Stimulated activated CD4-positive, alpha-beta T cell treated with anti-CD3 and anti-CD28 coated beads, Interleukin-1b, Interleukin-23, amount 100 ng/mL, for 4 hours (primary cell): ENCODE data around the gene AFF2.

Experiments
- DNase-seq, 2 donors: peaks; one replicate each; pipeline ENCODE4 v3.0.0-alpha.2; 2020; ENCODE audit warnings: low read depth in 2 of 2

AFF2 gene

DNA sequence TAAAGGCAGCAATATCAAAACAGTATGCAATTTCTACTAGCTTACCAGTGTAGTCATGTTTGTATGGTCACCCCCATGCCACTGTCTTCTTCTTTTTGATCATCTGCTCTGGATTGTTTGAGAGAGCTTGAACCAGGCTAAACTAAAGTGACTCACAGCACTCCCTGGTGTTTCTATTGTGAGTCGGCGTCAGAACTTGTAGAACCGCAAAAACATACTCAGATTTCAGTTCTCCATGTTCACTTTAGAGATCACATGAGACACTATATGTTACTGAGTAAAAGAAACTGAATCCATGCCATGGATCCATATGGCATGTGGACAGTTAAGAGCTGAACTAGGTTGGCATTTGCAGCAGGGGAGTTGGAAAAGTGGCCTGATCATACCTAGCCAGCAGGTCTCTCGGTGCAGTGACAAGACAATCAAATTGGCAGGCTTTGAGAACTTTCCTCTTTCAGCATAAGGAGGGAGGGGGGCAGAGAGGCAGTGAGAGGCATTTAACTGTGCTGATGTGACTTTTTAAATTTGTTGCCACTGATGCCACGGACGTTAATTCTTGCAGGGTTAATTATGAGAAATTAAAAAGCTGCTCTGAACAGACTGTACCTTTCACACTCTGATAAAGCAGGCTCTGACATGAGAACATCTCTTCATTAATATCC is 88.4 kb downstream of the AFF2 start:
- DNase-seq: no peak

DNA sequence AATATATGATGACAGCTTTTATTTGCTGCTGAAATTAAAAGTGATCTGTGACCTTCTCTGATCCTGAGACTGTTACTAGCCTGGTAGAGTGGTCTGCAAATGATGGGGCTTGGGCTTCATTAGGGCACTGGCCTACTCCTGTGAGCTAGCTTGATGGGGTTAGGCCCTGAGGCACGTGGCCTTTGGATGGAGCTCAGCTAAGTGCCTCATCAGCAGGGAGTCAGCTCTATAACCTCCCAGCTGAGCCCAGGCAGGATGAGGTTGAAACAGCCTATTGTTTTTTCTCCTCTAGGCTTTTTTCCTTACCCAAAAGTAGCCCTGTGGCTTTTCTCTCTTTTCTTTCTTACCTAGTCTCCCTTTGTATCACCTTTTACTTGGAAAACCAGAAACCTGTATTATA is 92.2 kb downstream of the AFF2 start:
- DNase-seq: no peak

- no peak for DNase-seq
Measured at GRCh38 chrX:148593146-148593545, 92.7 kb downstream of the AFF2 start.

DNA sequence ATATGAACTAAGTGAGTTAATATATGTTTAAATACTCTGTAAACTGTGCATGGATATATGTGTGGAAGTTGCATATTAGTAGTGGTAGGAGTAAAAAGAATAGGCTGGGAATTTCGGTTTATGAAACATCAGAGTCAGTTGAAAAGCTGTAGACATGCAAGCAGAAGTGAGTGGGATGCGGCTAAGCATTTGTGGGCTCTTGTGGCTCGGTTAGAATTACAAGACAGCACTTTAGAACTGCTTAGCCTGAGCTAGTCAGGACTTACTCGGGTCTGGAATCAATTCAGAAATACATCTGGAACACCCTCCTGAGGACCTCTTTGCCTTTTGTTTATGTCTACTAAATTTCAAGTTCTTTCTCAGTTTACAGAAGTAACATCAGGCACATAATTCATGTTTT is 93.6 kb downstream of the AFF2 start:
- DNase-seq: no peak

DNA sequence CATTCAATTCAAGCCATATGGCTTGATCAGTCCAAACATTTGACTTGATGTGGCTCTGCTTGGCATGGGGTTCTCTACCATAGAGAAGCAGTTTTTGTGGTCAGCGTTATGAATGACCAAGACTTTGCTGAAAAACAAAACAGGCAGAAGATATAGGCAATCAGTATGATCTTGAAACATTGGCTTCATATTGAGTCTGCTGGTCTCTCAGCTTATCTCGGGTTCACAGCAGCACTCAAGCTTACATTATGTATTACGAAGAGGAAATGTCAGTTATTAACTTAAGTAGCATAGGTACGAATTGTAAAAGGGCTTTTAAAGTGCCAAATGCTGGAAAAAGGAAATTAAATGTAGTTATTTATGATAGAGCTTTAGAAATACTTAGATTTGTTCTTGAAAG is 99.0 kb downstream of the AFF2 start:
- DNase-seq: no peak

DNA sequence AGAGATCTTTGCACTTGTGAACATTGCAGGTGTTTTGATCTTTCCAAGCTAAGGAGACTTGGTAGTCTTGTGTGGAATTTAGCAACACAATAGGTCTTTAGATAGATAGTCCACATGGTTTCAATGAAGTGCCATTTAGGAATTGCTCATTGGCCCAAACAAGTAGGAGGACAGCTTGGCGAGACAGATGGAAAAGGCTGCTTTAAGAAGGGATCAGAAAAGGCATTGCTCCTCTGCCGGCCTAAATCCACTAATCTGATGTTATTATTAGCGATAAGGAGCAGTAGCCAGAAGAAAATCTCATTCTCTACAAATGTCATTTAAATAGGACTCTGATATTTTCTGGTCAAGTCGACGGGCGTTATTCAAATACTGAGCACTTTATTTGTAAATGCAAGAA is 99.7 kb downstream of the AFF2 start:
- DNase-seq: no peak

DNA sequence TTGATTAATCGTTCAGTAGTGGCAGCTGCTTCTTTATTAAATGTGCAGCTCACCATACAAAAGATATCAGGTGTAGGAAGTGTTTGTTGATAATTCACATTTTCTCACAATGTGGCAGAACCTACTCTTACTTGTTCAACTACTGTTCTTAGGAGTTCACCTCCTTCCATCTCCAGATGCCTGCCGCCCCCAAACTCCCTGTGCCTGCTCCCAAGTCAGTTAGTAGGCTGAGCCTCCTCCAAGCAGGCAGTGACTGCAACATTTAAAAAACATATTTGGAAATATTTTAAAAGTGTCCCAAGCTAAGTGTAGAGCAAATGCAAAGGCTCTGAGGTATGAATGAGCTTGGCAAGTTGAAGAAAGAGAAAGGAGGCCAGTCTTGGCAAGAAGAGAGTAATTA is 100.2 kb downstream of the AFF2 start:
- DNase-seq: no peak

DNA sequence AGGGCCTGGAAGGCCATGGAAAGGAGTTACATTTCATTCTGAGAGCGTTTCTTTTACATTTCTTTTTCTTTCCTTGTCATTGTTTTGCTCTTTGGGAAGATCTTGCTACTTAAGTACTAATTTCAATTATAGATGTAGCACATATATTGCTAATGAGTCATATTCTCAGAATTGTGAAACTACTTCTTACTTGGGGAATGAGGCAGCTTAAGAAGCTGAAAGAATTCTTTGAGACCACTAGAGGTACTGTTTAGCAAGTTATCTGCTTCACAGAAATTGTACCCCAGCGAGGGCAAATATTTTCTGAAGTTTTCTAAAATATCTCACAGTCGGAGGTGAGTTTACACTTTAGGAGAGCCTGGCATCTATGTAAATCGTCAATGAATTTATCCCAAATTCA is 100.6 kb downstream of the AFF2 start:
- DNase-seq: no peak

DNA sequence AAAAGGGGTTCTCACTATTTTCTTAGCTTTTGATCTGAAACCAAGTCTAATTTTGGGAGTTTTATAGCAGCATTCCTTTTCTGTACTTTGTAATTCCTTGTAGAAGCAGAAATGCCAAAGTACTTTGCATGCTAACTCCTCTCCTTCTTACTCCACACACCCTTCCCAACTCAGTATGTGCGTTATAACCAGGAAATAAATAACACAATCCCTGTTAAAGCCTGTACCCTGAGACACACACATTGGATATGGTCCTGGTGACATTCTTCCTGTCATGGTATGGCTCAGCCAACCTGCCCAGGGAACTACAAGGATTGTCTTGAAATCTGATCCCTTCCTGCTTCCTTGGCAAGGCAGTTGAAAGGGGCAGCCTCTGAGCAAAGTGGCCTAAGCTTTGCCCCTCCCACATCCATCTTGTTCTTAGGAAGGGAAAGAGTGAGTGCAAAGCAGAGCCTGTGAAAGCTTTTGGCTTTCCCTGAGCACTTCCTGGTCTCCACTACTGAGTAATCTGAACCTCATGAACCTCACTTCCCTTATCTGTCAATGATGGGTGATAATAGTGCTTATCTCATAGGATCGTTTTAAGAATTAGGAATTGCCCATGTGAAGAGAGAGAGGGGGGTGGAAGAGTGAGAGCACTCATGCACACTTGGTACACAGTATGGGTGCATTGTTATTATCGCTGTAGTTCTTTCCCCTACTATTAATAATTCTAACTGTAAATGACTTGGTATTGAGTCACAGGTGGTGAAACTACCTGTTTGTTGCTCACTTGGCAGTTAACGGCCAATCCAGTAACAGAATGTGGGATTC is 109.3 kb downstream of the AFF2 start:
- no peak for DNase-seq

GRCh38 chrX:148610328-148610698 is 109.9 kb downstream of the AFF2 start:
- no peak for DNase-seq

DNA sequence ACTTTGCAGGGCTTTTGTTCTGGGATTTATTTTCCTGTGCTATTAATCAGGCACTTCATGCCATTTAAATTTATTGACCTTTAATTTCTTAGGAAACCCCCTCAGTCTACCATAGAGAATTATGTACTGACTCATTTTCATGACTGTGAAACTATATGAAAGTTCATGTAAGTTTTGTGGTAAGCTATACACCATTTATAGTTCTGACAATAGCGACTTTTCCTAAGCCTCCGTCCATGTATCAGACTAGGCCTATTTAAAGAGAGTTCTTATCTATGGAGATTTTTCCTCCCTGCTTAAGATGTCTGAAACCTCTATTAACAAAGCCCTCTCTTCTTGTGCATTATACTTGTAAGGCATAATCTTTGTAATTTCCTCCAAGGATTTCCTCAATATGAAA is 111.6 kb downstream of the AFF2 start:
- no peak for DNase-seq

DNA sequence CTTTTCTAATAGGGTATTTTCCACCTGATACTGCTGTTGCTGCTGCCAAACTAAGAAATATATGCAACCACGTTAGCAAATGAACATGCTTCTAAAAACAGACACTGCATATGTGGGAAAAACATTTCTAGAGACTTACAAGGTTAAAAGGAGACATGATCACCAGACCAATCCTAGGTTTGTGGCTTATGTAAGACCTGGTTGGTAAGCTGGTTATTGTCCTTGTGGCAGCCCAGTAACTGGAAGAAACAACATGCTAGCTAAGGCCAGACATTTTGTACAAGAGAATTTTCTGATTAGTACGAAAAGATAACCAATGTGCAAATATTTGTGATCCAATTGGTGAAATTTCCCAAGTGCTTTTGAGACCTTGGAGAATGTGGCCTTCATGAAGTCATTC is 112.0 kb downstream of the AFF2 start:
- no peak for DNase-seq

GRCh38 chrX:148613636-148614035 is 113.2 kb downstream of the AFF2 start:
- no peak for DNase-seq

DNA sequence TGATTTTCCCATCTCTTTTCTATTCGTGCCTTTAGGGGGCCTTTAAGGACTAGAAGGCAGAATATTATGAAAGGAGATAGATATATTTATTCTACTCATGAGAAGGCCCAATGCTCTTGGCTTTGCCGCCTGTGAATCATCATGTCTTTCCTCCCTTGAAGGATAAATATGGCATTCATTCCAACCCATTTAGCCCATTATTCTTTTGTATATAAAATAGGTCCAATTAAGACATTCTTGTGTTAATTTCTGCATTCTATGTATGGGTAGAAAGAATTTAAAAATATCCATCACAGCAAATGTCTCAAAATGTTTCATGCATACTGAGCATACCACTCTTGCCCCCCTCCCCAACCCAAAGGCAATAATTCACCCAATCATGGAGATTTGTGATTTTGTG is 115.1 kb downstream of the AFF2 start:
- no peak for DNase-seq

DNA sequence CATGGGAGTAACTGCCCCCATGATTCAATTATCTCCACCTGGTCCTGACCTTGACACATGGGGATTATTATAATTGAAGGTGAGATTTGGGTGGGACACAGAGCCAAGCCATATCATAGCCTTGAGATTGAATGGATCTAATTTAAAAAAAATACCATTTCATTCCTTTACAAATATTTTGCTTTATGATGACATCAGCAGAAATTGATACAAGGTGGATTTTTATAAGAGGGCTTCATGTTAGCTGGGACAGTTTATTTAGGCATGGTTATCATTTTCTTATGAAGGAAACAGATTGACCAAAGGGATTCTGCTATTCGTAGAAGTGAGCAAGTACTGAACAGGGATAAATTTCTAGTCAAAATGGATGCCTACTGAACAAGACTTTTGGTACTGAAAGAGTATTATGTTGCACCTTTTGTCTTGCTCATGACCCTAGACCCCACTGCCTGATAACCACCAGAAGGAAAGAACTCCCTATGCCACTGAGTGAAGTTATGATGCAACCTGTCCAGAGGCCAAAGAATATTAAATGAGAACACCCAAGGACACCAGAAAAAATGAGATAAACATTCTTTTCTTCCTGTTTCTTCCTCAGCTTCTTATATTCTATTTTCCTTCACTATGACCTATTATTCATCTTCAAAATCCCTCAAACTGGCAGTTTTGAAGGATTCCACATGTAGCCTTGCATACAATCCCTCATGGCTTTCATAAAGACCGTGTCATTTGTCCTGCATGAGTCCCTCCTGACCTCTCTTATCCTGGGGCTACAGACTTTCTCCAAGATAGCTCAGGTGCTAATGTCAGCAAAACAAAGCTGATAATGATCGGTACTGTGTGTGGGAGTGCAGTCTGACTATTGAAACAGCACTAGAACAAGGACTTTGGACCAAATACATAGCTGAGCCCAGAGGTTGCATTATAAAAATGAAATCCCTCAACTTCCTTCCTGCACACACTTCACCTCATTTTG is 118.3 kb downstream of the AFF2 start:
- no peak for DNase-seq

GRCh38 chrX:148620023-148620422 is 119.6 kb downstream of the AFF2 start:
- no peak for DNase-seq

GRCh38 chrX:148624951-148625474 is 124.6 kb downstream of the AFF2 start:
- DNase-seq: no peak

DNA sequence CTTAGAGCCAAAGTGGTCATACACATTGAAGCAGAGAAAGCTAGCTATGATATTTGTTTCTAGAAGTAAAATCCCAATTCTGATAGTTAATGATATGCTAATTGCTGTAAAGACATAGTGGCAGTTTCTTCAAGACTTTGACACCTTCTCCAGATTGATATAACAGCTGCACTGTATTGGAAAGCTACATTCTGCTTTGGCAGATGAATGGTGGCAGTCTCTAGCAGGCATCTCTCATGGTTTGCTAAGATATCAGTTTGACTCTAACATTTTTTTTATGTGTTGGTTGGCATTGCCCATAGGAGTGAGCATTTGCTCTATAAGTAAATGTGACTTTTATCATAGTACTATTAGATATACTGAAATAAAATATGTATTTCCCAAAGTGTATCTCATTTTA is 128.2 kb downstream of the AFF2 start:
- no peak for DNase-seq

- DNase-seq: no peak
Measured at GRCh38 chrX:148629434-148629833, 129.0 kb downstream of the AFF2 start.

- DNase-seq: no peak
Measured at GRCh38 chrX:148632444-148632843, 132.0 kb downstream of the AFF2 start.

DNA sequence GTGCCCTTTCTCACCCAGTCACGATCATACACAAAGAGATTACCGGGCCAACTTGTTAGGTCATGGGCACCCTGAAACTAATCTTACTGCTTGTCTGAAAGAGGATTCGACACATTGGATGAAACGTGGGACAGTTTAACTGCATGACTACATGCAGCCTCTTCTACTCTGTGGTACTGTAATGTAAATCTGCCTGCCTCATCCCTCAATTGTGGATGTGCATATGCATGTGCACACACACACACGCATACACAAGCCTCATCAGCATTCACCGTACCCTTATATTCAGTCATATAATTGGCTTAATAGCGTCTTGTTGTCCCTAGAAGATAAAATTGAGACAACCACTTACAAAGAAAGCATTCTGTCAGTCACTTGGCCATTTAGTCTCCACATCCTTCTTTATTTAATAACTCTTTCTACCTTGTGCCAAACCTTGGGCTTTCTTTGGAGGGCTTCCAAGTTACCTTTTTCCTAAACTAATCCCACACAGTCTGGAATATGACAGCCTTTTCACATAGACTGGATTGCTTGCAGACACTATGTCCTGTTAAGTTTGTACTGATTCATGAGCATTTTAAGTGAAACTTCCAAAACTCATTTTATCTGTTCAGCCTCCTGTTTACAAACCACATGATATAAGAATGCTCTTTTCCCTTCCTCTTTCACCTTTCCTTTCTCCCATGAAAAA is 132.9 kb downstream of the AFF2 start:
- DNase-seq: no peak

DNA sequence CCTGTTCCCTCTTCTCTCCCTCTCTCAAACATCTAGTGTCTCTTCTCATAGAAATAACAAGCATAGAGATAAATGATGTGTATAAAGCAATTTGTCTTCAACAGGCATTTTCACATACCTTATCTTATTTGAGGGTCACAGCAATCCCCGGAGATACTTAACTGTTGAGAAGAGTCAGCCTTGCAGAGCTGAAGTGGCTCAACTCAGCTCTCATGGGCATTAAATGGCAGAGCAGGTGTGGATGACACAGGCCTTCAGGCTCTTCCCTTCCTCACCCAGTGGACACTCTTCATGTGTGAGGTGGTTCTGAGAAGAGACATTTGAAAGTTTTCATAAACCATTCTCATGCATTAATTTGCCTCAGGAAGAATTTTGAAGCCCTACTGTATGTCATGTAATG is 134.2 kb downstream of the AFF2 start:
- DNase-seq: no peak
